NCI-H2081 (cell line): Measurements from ENCODE around the gene SLIT1.
A peak's percentile ranks its signal among the peaks of the same experiment; 100 is the strongest.

Source experiments
- DNase-seq, 2 experiments: peaks; one replicate each; lab custom pipeline; 2025; lab: John Stamatoyannopoulos, UW

Gene SLIT1

DNA sequence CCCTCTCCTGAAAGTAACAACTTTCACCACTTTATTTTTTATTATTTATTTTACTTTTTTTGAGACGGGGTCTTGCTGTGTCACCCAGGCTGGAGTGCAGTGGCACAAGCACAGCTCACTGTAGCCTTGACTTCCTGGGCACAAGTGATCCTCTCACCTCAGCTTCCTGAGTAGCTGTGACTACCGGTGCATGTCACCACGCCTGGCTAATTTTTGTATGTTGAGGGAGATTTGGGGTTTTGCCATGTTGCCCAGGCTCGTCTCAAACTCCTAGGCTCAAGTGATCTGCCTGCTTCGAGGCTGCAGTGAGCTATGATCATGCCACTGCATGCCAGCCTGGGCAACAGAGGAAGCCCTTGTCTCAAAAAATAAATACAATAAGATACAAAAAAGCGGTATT is 14.9 kb upstream of the SLIT1 start:
- no peak for DNase-seq

DNA sequence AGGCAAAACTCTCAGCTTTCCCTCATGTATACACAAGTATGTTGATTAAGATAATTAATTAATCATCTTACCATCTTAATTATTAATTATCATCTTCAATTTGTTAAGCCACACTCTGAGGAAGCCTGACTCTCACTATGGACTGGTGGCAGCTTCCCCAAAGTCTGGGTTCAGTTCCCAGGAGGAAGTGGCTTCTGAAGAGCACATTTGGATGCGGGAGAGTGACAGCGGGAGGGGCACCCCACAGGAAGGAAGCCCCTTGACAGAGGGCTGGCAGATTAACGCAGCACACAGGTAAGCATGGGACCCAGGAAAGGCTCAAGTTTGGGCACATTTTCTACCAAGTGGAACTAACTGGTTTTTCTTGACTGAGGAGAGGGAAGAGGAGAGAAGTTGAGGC is 13.4 kb upstream of the SLIT1 start:
- DNase-seq, result no peak

DNA sequence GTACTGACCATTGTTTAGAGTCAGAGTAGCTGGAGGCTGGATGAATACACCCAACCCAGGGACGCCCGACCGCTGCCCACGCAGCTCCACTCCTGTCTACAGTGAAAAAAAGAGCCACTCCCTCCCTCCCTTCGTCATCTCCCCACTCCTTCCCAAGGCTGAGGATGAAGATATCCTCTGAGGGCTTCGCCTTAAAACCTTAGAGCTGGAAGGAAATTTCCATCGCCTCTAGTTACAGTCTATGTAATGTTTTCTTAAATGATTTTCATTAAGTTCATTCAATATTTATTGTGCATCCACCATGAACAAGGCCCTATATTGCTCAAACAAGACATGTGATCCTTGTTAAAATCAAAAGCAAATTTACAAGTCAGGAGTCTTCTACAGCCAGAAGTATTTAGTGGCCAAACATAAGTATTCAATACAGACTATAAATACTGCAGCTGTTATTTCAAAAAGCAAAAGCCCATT is 11.3 kb upstream of the SLIT1 start:
- no peak for DNase-seq

DNA sequence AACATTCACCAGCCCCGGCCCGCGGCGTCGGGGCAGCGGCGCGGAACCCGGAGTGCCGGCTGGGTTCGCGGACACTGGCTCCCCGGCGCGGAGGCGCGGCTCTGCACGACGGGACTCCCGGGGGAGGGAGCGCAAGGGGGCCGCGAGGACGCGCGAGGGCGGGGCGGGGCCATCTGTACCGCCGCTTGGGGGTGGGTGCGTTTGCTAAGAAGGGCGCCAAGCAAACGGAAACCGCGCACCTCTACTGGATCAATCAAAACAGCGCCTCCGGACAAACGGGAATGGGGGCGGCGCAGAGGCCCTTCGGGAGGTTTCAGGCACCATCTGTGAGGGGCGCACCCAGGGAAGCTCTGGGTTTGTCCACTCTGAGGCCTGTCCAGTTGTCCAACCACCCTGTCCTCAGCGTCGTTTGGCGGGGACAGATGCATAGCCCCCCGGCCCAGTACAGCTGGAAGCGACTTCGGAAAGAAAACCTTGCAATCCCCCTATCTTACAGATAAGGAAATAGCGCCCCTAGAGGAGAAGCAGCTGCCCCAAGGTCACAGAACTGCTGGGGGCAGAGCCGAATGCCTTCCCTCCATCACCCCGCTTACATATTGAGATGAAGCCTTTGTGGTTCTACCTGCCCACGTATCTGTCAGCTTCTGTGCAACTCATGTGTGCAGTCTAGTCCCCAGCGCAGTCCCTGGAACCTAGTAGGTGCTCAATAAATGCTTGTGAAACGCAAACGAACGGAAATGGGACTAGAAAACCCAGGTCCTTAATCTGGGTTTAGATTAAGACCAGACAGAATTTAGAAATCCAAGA is 10.7 kb upstream of the SLIT1 start:
- DNase-seq, result peak; percentile 44 to 57

DNA sequence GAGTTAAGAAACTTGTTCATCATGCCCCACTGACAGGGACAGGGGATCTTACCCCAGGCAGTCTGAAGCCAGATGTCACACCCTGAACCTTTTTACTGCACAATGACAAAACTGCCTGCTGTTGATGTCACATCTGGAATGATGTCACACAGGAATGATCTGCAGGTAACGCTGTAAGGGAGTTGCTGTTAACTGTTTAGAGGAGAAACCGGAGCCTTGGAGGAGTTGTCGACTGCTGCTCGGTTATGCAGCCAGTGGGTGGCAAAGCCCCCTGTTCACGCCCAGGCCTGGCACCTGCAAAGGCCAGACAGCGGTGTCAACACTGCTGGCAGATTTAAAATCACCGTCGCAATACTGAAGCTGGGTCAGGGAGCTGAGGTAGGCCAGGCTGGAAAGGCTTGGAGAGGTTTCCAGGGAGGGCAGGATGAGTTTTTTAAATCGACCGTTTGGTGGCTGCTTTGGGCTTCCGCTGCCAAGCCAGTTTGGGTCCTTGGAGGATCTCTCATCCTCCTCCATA is 10.0 kb upstream of the SLIT1 start:
- no peak for DNase-seq

DNA sequence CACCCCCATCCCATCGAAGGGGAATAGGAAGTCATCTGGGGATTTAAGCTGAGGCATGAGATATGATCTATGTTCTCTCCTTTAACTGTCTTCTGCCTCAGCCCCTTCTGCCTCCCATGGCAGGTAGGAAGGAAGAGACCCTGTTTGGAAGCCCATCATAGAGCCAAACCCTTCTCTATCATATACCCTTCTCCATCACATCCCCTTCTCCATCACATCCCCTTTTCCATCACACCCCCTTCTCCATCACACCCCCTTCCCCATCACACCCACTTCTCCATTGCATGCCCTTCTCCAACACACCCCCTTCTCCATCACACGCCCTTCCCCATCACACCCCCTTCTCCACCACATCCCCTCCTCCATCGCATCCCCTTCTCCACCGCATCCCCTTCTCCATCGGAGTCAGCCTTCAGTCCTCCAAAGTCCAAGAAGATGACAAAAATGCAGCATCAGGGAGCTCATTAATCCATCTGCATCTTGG is 7.2 kb upstream of the SLIT1 start:
- no peak for DNase-seq

DNA sequence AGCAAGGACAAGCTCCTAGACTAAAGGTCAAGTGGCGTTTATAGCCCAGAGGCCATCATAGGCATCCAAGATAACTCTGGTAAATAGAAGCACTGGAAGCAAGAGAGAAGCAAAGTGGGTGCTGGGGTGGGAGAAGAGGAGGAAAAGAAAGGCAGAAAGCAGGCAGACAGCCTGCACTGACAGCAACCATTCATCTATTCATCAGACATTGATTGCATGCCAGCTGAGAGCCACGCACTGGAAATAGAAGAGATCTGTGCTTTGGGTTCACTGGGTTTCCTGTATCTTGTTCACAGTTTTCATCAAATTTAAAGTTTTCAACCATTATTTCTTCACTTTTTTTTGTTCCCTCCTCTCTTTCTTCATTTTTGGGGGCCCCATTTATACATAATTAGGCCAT is 4.7 kb upstream of the SLIT1 start:
- no peak for DNase-seq

DNA sequence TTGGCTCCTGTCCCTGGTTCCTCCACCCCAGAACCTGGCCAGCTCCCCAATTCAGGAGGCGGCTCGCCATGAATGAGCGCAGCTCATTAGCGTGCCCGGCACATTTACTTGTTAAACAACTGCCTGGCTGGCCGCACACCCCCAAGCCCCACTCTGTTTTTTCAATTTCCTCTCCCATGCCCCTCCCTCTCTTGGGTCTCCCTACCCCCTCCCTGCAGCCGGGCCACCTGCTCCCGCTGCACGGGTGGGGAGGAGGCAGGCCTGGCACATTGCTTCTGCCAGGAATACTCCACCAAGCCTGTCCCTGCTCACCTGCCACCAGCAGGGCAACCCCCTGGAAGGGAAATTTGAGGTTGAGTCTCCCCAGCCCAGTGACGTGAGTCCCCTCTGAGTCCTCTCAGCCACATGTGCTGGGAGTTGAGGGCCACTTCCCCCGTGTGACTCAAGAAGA is 2.5 kb upstream of the SLIT1 start:
- DNase-seq, result peak; percentile 73 to 82

DNA sequence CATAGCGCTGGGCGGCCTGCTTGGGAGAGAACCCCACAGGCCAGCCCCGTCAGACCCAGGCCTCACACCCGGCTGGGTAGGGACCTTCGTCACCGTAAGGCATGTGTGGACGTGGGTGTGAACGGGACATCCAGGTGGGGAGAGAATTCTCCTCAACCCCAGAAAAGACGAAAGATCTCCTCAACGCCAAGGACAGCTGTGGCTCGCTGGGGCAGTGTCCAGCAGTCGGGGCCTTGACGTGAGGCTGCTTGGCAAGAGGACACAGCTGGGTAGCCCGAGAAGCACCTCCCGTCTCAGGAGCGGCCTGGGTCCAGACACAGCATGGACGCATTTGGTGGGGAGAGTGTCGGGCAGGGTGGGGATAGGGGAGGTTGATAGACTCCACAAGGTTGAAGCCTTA is 1.2 kb upstream of the SLIT1 start:
- no peak for DNase-seq

DNA sequence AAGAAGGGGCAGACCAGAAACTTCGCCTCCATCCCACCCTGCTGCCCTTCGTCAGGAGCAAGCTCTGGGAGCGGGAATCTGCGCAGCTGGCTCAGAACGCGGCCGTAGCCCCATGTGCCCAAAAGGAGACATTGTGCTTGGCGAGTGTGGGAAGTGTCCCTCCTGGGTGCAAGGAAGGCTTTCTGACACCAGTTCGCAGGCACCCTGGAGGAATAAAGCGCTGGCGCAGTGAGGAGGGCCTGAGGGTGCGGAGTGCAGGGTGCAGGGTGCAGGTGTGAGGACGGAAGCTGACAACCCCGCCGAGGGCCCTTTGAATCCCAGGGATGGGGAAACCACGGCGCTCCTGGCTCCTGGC is 811 bp downstream of the SLIT1 start:
- no peak for DNase-seq

DNA sequence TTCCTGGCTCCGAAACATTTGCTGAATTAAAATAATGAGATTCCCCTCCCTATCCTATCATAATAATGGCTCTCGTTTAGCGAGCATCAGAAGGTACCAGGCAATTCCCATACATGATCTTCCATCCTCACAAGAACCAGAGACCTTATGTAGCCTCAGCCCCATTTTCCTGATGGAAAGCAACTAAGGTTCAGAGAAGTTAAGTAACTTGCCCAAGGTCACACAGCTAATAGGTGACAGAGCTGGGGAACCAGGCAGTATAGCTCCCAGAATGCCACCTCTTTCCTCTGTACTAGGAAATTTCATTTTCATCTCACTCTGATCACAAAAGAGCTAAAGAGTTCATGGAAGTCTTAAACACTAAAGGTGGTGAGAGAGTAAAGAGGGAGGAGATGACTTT is 2.4 kb downstream of the SLIT1 start:
- no peak for DNase-seq

DNA sequence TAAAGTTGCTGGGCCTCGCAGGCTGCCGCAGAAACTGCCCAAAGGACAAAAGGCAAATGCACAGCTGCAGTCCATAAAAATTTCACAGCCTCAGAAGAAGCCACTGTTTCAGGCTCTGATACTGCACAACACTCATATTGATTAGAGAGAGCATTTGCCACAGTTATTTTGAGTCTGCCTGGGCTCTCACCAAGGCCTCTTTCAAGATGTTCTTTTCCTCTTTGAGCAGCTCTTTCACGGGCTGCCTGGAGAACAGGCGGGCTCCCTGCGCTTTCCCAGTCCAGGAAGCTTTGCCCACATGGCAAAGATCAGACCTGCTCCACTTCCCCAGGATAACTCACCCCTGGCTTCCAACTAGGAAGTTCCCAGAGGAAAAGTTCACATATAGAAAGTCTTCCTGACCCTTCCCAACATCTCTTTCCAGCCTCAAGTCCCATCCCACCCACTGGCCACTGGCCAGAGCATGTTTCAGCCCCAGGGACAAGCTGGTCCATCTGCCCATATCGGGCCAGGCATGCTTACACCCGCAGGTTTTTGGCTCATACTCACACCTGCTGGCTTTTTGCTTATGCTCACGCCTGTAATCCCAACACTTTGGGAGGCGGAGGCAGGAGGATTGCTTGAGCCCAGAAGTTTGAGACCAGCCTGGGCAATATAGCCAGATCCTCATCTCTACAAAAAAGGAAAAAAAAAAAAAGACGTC is 3.3 kb downstream of the SLIT1 start:
- no peak for DNase-seq

DNA sequence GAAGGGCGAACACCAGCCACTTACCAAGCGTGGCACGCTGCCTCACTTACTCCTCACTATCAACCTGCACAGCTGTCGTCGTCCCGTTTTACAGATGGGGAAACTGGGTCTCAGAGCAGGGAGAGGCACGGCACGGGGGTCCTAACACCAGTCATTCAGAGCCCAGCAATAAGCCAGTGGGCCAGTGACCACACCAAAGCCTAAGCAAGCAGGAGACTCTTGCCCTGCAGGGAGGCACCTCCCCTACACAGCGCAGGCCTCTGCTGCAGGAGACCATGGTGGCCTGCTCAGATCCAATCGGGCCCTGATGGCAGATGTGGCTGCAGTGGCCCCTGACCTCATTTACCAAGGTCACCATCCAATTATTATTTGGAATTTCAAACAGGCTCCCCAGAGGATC is 4.8 kb downstream of the SLIT1 start:
- DNase-seq, result no peak

DNA sequence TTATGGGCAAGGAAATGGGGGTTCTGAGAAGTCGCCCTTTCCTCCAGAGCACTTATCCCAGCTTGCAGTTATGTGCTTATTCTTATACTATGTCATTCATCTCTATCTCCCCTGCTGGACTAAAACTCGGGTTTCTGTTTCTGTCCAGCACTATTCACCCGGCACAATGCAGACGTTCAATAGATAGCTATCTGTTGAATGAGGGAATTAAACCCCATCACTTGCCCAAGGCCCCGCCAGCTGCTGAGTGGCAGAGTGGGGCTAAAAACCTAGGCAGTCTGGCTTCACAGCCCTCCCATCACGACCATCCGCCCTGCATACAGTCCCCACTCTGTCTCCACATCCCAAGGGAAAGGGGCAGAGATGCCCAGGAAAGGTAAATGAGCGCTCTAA is 5.4 kb downstream of the SLIT1 start:
- no peak for DNase-seq

DNA sequence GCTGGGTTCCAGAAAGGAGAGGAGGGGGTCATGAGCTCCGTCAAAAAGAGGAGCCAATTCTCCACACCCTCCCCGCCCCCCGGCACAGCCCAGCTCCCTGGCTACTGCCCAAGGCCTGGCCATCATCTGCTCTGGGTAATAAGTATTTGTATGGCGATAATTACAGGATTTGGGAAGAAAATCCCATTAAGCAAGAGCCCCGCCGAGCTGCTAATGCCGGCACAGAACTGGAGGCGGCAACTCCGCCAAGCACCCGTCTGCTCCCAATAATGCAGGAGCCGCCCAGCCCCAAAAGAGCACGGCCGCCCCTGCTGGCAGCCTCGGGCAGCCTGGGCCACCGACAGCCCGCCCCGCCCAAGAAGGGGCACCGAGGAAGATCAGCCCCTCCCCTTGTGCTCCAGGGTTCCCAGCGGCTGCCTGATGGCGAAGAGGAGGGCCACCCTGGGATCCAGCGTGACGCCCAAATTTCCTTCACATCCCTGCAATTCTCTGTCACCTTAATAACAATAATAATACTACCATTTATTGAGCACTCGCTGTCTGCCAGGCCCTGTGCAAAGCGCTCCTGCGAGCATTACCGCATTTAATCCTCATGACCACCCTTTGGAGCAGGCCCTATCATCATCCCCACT is 5.9 kb downstream of the SLIT1 start:
- peak; percentile 84 to 93 for DNase-seq

DNA sequence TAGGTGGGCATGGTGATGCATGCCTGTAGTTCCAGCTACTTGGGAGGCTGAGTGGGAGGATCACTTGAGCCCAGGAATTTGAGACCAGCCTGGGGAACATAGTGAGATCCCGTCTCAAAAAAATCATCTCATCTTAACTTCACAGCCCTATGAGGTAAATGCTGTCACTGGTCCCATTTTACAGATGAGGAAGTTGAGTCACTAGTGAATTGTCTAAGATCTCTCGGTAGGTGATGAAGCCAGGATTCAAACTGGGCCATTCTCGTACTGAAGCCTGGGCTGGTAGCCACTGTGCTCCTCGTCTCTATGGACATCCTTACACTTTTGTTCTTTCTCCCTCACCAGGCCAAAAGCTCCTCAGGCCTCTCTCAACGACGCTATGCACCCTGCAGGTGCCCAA is 6.4 kb downstream of the SLIT1 start:
- DNase-seq, result no peak

DNA sequence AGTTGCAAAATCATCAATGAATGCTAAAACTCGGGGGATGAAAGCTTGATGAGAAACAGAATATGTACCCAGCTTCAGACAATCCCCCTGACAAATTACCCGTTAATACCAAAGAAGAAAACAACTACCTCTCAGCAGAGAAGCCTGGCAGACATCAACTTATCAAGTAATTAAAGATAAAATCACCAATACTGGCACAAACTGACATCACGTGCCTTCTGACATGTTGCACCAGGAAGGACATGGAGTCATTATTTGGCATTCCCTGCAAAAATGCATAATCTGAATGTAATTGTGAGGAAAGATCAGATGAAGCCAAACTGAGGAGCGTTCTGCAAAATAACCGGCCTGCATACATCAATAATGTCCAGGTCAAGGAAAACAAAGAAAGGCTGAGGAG is 7.7 kb downstream of the SLIT1 start:
- DNase-seq, result no peak

DNA sequence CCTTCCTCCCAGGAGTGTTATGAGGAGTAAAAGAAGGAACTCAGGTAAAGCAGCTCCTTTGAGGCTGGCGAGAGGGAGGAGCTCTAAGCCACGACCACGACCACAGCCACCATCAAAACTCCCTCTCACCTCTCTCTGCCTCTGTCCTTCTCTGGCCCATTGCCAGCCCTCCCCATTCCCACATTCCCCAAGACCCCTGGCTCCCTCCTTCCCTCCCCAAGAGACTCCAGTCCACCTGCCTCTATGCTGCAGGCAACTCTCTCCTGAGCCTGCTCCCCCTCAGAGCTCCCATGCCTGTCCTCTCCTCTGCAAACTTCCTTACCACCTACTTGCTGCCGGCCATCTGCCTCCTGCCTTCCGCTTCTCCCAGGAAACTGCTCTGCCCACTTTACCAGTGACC is 9.5 kb downstream of the SLIT1 start:
- no peak for DNase-seq

DNA sequence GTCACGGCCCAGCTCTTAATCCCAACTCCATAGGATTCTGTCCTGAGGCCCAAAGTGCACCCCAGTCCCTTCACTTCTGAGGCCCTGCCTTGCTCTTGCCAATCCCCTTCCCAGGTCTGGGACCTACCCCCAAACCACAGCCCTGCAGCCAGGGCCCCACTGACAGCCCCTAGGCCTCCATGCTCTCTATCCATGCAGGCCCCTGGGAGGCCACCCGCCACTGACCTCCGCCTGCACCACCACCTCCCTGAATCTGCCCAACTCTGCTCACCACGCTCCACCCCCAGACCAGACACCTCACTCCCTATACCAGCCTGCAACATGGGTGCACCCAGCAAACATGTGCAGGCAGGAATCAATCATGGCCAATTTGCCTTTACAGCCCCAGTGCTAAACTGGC is 10.2 kb downstream of the SLIT1 start:
- no peak for DNase-seq

DNA sequence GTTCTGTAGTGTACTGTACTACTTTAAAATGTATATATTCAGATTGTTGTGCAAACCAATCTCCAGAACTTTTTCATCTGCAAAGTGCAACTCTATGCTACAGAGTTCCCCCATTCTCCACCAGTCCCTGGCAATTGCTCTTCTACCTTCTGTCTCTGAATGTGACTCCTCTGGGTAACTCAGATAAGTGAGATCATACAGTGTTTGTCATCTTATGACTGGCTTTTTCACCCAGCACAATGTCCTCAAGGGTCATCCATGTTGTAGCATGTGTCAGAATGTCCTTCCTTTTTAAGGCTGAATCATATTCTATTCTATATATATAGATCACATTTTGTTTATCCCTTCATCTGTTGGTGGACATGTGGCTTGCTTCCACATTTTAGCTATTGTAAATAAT is 10.8 kb downstream of the SLIT1 start:
- DNase-seq, result no peak

DNA sequence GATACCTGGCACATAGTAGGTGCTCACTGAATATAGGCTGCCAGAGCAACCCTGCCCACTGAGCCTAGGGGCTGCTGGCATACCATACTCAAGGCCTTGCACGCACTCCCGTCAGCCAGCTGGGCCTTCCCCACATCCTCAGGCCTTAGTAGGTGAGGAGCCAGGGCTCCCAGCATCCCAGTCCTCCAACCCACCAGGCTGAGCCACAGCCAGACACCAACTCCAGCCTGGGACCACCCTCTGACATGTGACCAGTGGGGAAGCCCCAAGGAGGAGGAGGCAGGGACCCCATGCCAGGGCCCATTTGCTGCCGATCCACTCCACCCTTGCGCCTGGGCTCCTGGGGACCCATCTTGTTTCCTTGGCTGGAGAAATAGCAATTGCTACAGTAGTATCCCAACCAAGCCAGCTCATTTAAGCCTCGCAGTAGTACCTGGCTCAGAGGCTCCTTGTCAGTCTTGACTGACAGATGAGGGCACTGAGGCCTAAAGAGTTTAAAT is 11.4 kb downstream of the SLIT1 start:
- no peak for DNase-seq

DNA sequence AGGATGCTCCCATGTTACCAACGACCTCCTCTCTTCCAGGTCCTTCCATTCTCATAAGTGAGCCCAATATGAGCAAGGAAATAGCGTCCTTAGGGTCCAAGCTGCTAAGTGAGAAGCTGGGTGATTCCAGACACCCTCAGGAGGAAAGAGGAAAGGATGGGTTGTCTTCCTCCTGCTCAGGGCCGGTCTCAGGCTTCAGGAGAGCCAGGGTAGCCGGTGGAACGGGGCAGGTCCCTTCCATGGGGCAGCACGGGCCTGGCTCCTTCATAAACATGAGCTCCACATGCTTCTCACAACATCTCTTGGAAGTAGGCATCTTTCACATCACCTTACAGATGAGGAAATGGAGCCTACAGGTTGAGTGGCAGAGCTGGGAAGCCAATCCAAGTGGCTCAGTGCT is 12.7 kb downstream of the SLIT1 start:
- DNase-seq, result no peak

DNA sequence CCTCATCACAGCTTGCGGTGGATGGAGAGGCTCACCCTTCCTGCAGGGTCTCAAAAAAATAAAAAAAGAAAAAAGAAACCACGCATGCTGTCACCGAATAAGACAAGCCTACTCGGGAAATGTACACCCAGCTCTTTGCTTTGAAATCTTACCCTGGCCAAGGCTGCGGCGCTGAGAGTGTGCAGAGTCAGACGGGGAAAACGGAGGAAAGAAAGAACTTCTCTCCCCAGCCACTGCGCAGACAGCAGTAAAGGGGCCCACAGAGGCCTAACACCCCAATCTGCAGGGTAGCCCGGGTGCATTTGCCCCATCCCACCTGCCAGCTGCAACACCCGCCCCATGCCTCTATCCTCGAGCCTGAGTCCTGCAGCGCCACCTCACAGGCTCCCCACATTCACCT is 14.8 kb downstream of the SLIT1 start:
- DNase-seq, result no peak
